Small intestine (tissue), 7 donors: ENCODE data around the gene LRRC63. TPM values are rescaled to one million over a fixed set of nuclear protein-coding genes. Genes with fewer than 3 reads are reported as not detected.
"Not testable (repeated sequence)": the region's sequence is repeated elsewhere in the genome, so short reads cannot be mapped to it uniquely, and the experiment has no call there.

Experiments used
- DNase-seq, 2 donors: peaks; one replicate each; pipeline versions ENCODE4 v3.0.0 to v3.0.0-alpha.2; 2013
- FAIRE-seq: peaks from 2 replicates; lab custom pipeline; 2012; peaks lifted over from hg19 to GRCh38; lab: Jason Lieb, UNC
- H3K27ac ChIP-seq, 3 donors: one replicate each; pipeline ENCODE4 v1.5.1; 2013; ENCODE audit warnings: low read length in 2 of 3, mild to moderate bottlenecking in 2 of 3, control low read depth in 1 of 3, inconsistent platforms in 1 of 3, low read depth in 1 of 3, moderate library complexity in 1 of 3
- H3K27me3 ChIP-seq, 3 donors: one replicate each; pipeline ENCODE4 v1.6.1; 2013; ENCODE audit warnings: low read length in 3 of 3, inconsistent platforms in 1 of 3; ENCODE audit not compliant: control insufficient read depth in 3 of 3, insufficient read depth in 3 of 3
- H3K36me3 ChIP-seq, 3 donors: one replicate each; pipeline ENCODE4 v1.6.1; 2013; ENCODE audit warnings: low read length in 3 of 3, inconsistent platforms in 1 of 3, low read depth in 1 of 3, mild to moderate bottlenecking in 1 of 3, moderate library complexity in 1 of 3; ENCODE audit not compliant: control insufficient read depth in 3 of 3, insufficient read depth in 2 of 3
- H3K4me1 ChIP-seq, 3 donors: one replicate each; pipeline ENCODE4 v1.6.1; 2013; ENCODE audit warnings: low read length in 2 of 3, inconsistent platforms in 1 of 3, low read depth in 1 of 3, mild to moderate bottlenecking in 1 of 3, moderate library complexity in 1 of 3; ENCODE audit not compliant: control insufficient read depth in 3 of 3, insufficient read depth in 2 of 3
- H3K4me3 ChIP-seq, 3 donors: one replicate each; pipeline ENCODE4 v1.5.1; 2013; ENCODE audit warnings: low read length in 3 of 3, control low read depth in 1 of 3, inconsistent platforms in 1 of 3, low read depth in 1 of 3, mild to moderate bottlenecking in 1 of 3, moderate library complexity in 1 of 3
- H3K9me3 ChIP-seq, 2 donors: one replicate each; pipeline ENCODE4 v1.6.1; 2013; ENCODE audit warnings: low read depth in 1 of 2, low read length in 1 of 2; ENCODE audit not compliant: control insufficient read depth in 2 of 2, insufficient read depth in 1 of 2
- WGBS, 3 donors: extraction: QIAGEN DNeasy Blood & Tissue Kit; methylation state at CpG; one replicate each; pipeline ENCODE4 v1.1.7; 2013; 5-methylcytosine and 5-hydroxymethylcytosine counted together
- polyA plus RNA-seq, 4 donors: library from polyadenylated mRNA; stranded (reverse) in 3 of 4; unstranded in 1 of 4; fragments of 200-250 nt in 3 of 4; fragments of 120-200 nt in 1 of 4; gene quantifications; one replicate each; pipeline versions ENCODE4 v1.2.1 to v1.2.3, GENCODE V29; 2013
- donor health status: healthy with polysubstance abuse.
- donor health status: control.
- donor health status: control.
- donor health status: Bipolar disorder and iron deficiency.
- donor health status: healthy.

LRRC63 gene
- polyA plus RNA-seq, 4 donors = 0.03 TPM; not detected in 3

GRCh38 chr13:46265292-46265691, 53.6 kb downstream of the LRRC63 start:
- no peak for FAIRE-seq

GRCh38 chr13:46267166-46267565, 55.4 kb downstream of the LRRC63 start:
- Histone ChIP-seq H3K27ac (no peak overlapping the region), H3K36me3 (no peaks in the 10 kb centered on the region), H3K4me1 (no peaks in the 10 kb centered on the region), H3K9me3 (no peaks in the 10 kb centered on the region), H3K27me3 (peaks cover 0 to 3% (median 0%) of the 10 kb centered on the region in 3 donors), H3K4me3 (no peak overlapping the region)
- DNase-seq (no peak), FAIRE-seq (no peak)
- 79 to 88% (median 84%) methylated on average over 2 of the region's 2 CpGs for WGBS, 3 donors

More at GRCh38 chr13:46265292-46265691, 53.6 kb downstream of the LRRC63 start:
- H3K36me3 ChIP-seq = no peaks in the 10 kb centered on the region
- no peaks in the 10 kb centered on the region for H3K9me3 ChIP-seq
- H3K27ac ChIP-seq = no peak overlapping the region
- H3K4me1 ChIP-seq = no peaks in the 10 kb centered on the region
- no peak for DNase-seq
- H3K4me3 ChIP-seq = no peak overlapping the region
- 86 to 95% (median 92%) methylated on average over 1 of the region's 1 CpG for WGBS, 3 donors
- peaks cover 0 to 3% (median 0%) of the 10 kb centered on the region in 3 donors for H3K27me3 ChIP-seq

- no peaks in the 10 kb centered on the region for H3K9me3 ChIP-seq
- FAIRE-seq (no peak), DNase-seq (no peak)
- 79 to 86% (median 82%) methylated on average over 6 of the region's 6 CpGs for WGBS, 3 donors
- no peaks in the 10 kb centered on the region for H3K27me3 ChIP-seq
- no peaks in the 10 kb centered on the region for H3K4me1 ChIP-seq
- H3K4me3 ChIP-seq = no peak overlapping the region
- no peaks in the 10 kb centered on the region for H3K36me3 ChIP-seq
- H3K27ac ChIP-seq = no peak overlapping the region
Observed at GRCh38 chr13:46270416-46270815, 58.7 kb downstream of the LRRC63 start.

- H3K36me3 ChIP-seq = no peaks in the 10 kb centered on the region
- DNase-seq = no peak
- WGBS, 3 donors = 82 to 92% (median 85%) methylated on average over 3 of the region's 3 CpGs
- no peak overlapping the region for H3K4me3 ChIP-seq
- H3K9me3 ChIP-seq = no peaks in the 10 kb centered on the region
- FAIRE-seq = no peak
- H3K27me3 ChIP-seq = no peaks in the 10 kb centered on the region
- H3K4me1 ChIP-seq = no peaks in the 10 kb centered on the region
- H3K27ac ChIP-seq = no peak overlapping the region
Observed at GRCh38 chr13:46274094-46274698, 62.5 kb downstream of the LRRC63 start.

GRCh38 chr13:46278474-46278873, 66.7 kb downstream of the LRRC63 start:
- DNase-seq = peak in 1 of 2 donors; percentile 19
- FAIRE-seq = no peak
- Histone ChIP-seq H3K36me3 (no peaks in the 10 kb centered on the region), H3K27ac (no peak overlapping the region), H3K27me3 (no peaks in the 10 kb centered on the region), H3K9me3 (no peaks in the 10 kb centered on the region), H3K4me3 (no peak overlapping the region), H3K4me1 (no peaks in the 10 kb centered on the region)
- WGBS, 3 donors = 22 to 34% (median 25%) methylated on average over 4 of the region's 4 CpGs

- 39 to 67% (median 58%) methylated on average over 2 of the region's 2 CpGs for WGBS, 3 donors
- Histone ChIP-seq H3K27me3 (no peaks in the 10 kb centered on the region), H3K4me1 (no peaks in the 10 kb centered on the region), H3K9me3 (no peaks in the 10 kb centered on the region), H3K36me3 (no peaks in the 10 kb centered on the region), H3K27ac (no peak overlapping the region), H3K4me3 (no peak overlapping the region)
- FAIRE-seq = no peak
- DNase-seq = no peak
Observed at GRCh38 chr13:46281779-46282178, 70.1 kb downstream of the LRRC63 start.

GRCh38 chr13:46283912-46284824, 72.4 kb downstream of the LRRC63 start:
- H3K27me3 ChIP-seq, DNase-seq, FAIRE-seq, H3K4me3 ChIP-seq, H3K27ac ChIP-seq, H3K36me3 ChIP-seq, H3K4me1 ChIP-seq, H3K9me3 ChIP-seq: not testable (repeated sequence)
- 76 to 81% (median 81%) methylated on average over 14 to 16 of the region's 16 CpGs for WGBS, 3 donors

- Histone ChIP-seq H3K27me3 (no peaks in the 10 kb centered on the region), H3K4me1 (no peaks in the 10 kb centered on the region), H3K36me3 (no peaks in the 10 kb centered on the region), H3K27ac (no peak overlapping the region), H3K4me3 (no peak overlapping the region), H3K9me3 (no peaks in the 10 kb centered on the region)
- WGBS, 3 donors = 65 to 86% (median 81%) methylated on average over 1 of the region's 1 CpG
- DNase-seq = no peak
- no peak for FAIRE-seq
Observed at GRCh38 chr13:46286972-46287371, 75.2 kb downstream of the LRRC63 start.
